Measurements from ENCODE around the gene BAZ2B.
"Not testable (repeated sequence)": the region's sequence is repeated elsewhere in the genome, so short reads cannot be mapped to it uniquely, and the experiment has no call there.

BAZ2B gene

GRCh38 chr2:159535261-159535660, 81.1 kb downstream of the BAZ2B start:
- DNase-seq (ENCODE audit: low read depth): not testable (repeated sequence)

- DNase-seq (ENCODE audit: low read depth): no peak
Observed at GRCh38 chr2:159531475-159531874, 84.9 kb downstream of the BAZ2B start.

GRCh38 chr2:159526433-159526832, 89.9 kb downstream of the BAZ2B start:
- no peak for DNase-seq (ENCODE audit: low read depth)

GRCh38 chr2:159525012-159525411, 91.3 kb downstream of the BAZ2B start:
- DNase-seq (ENCODE audit: low read depth): no peak

GRCh38 chr2:159521272-159521671, 95.1 kb downstream of the BAZ2B start:
- no peak for DNase-seq (ENCODE audit: low read depth)

GRCh38 chr2:159518321-159519005, 97.9 kb downstream of the BAZ2B start:
- no peak for DNase-seq (ENCODE audit: low read depth)

- DNase-seq (ENCODE audit: low read depth): no peak
Observed at GRCh38 chr2:159516241-159516758, 100.0 kb downstream of the BAZ2B start.

- no peak for DNase-seq (ENCODE audit: low read depth)
Observed at GRCh38 chr2:159515441-159515840, 100.9 kb downstream of the BAZ2B start.

- DNase-seq (ENCODE audit: low read depth): no peak
Observed at GRCh38 chr2:159513745-159514144, 102.6 kb downstream of the BAZ2B start.

- DNase-seq (ENCODE audit: low read depth): no peak
Observed at GRCh38 chr2:159508140-159508539, 108.2 kb downstream of the BAZ2B start.

GRCh38 chr2:159506764-159507440, 109.4 kb downstream of the BAZ2B start:
- no peak for DNase-seq (ENCODE audit: low read depth)

- no peak for DNase-seq (ENCODE audit: low read depth)
Observed at GRCh38 chr2:159506202-159506601, 110.1 kb downstream of the BAZ2B start.

GRCh38 chr2:159505196-159505595, 111.2 kb downstream of the BAZ2B start:
- DNase-seq (ENCODE audit: low read depth): no peak

- no peak for DNase-seq (ENCODE audit: low read depth)
Observed at GRCh38 chr2:159501743-159502142, 114.6 kb downstream of the BAZ2B start.

- DNase-seq (ENCODE audit: low read depth): no peak
Observed at GRCh38 chr2:159497847-159498246, 118.5 kb downstream of the BAZ2B start.

- peak; percentile 29 for DNase-seq (ENCODE audit: low read depth)
Observed at GRCh38 chr2:159497256-159497655, 119.1 kb downstream of the BAZ2B start.

GRCh38 chr2:159489476-159489875, 126.9 kb downstream of the BAZ2B start:
- no peak for DNase-seq (ENCODE audit: low read depth)

GRCh38 chr2:159484532-159484931, 131.8 kb downstream of the BAZ2B start:
- no peak for DNase-seq (ENCODE audit: low read depth)

- DNase-seq (ENCODE audit: low read depth): no peak
Observed at GRCh38 chr2:159476329-159476728, 140.0 kb downstream of the BAZ2B start.

- DNase-seq (ENCODE audit: low read depth): no peak
Observed at GRCh38 chr2:159475793-159476192, 140.6 kb downstream of the BAZ2B start.

GRCh38 chr2:159471340-159471739, 145.0 kb downstream of the BAZ2B start:
- DNase-seq (ENCODE audit: low read depth): no peak

GRCh38 chr2:159468257-159468656, 148.1 kb downstream of the BAZ2B start:
- DNase-seq (ENCODE audit: low read depth): no peak

- no peak for DNase-seq (ENCODE audit: low read depth)
Observed at GRCh38 chr2:159462961-159463360, 153.4 kb downstream of the BAZ2B start.
